Lower lobe of right lung (tissue), 2 donors: ENCODE measurements around the gene GRIK4. TPM values are rescaled to one million over a fixed set of nuclear protein-coding genes. Genes with fewer than 3 reads are reported as not detected.

Experiments used
- ATAC-seq, 2 donors: fragments of 200-7000 bp; cut with Tn5 transposase; one replicate each; pipeline ENCODE4 v1.9.1; 2020 to 2022; ENCODE audit warnings: mild to moderate bottlenecking in 2 of 2, moderate library complexity in 2 of 2
- DNase-seq: peaks from one replicate; pipeline ENCODE4 v3.0.0-alpha.2; 2020
- H3K27ac ChIP-seq: fragments of 200-600 bp; one replicate; pipeline ENCODE4 v1.8.0; 2022
- H3K27me3 ChIP-seq: fragments of 200-600 bp; one replicate; pipeline ENCODE4 v1.8.0; 2022; ENCODE audit warnings: low read depth
- H3K36me3 ChIP-seq: fragments of 200-600 bp; one replicate; pipeline ENCODE4 v1.8.0; 2022; ENCODE audit warnings: mild to moderate bottlenecking
- H3K4me1 ChIP-seq: fragments of 200-600 bp; one replicate; pipeline ENCODE4 v1.8.0; 2022
- H3K4me3 ChIP-seq: fragments of 200-600 bp; one replicate; pipeline ENCODE4 v1.8.0; 2022; ENCODE audit warnings: mild to moderate bottlenecking
- H3K9me3 ChIP-seq: fragments of 200-600 bp; one replicate; pipeline ENCODE4 v1.8.0; 2022
- CTCF ChIP-seq: fragments of 200-600 bp; IDR thresholded peaks from one replicate; pipeline ENCODE4 v1.8.0; 2022; ENCODE audit warnings: antibody characterized with exemption, mild to moderate bottlenecking
- intact Hi-C: fragments of 100-400 bp; cut with DNase I; formaldehyde crosslinking; loops from one replicate; pipeline ENCODE4 v1.11.0; 2022
- total RNA-seq: library from RNA; stranded (reverse); fragmentation: NEBNext Ultra II Directional; extraction: Animal tissue kit (Norgen Biotek cat#: 25700); gene quantifications from one replicate; pipeline ENCODE4 v1.2.1, GENCODE V29; 2021
- donor health status: DM: no; HTN: yes; CAD: no; lungs with severe emphysema.

GRIK4 gene
- total RNA-seq, 1 donor from 2014 or later = 2.2 TPM

- no peak for TF ChIP-seq CTCF
- no peaks in the 10 kb centered on the region for H3K9me3 ChIP-seq
- H3K4me3 ChIP-seq = no peak overlapping the region
- ATAC-seq = no peak
- H3K4me1 ChIP-seq = no peaks in the 10 kb centered on the region
- no peaks in the 10 kb centered on the region for H3K27me3 ChIP-seq
- DNase-seq = no peak
- H3K36me3 ChIP-seq = no peaks in the 10 kb centered on the region
- intact Hi-C loops = no loop called here
- no peak overlapping the region for H3K27ac ChIP-seq
These were observed 392.1 kb downstream of the GRIK4 start for GRCh38 chr11:120903686-120904085.

DNA sequence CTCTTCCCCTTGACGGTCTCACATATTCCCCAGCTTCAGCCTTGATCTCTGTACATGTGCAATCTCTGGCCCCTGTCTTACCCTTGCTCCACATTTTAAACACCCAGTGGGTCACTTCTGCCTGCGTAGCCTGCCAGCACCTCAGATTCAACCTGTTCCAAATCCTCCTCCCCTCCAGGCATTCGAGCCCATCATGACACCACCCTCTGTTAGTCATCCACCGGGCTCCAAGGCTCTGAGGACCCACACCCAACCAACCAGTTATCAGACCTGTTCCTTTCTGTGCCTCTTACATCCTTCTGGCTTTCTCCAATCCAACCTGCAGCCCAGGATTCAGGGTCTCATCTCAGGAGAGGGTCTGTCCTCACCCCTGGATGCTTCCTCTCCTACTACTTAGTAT lies 392.6 kb downstream of the GRIK4 start:
- Histone ChIP-seq H3K4me3 (no peak overlapping the region), H3K9me3 (no peaks in the 10 kb centered on the region), H3K27me3 (no peaks in the 10 kb centered on the region), H3K36me3 (no peaks in the 10 kb centered on the region), H3K4me1 (no peaks in the 10 kb centered on the region), H3K27ac (no peak overlapping the region)
- DNase-seq (no peak), ATAC-seq (no peak)
- intact Hi-C loops = no loop called here
- no peak for TF ChIP-seq CTCF

DNA sequence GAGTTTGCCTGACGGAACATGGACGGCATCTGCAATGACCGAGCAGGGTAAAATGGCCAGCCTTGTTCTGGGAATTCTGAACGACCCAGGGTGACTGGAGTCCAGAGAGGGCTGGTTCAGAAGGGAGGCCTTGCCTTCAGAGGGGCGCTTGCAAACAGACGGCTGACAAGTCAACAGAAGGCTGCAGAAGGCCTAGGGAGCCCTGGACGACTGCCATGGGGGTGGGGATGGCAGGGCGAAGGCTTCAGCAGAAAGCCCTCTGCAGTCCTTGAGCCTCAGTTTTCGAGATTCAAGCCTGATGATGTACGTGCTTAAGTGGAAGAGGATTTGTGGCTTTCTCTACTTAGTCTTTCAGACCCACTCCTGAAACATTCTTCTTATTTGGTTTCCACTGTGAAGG lies 395.2 kb downstream of the GRIK4 start:
- H3K4me3 ChIP-seq = no peak overlapping the region
- TF ChIP-seq CTCF = no peak
- H3K27me3 ChIP-seq = no peaks in the 10 kb centered on the region
- H3K36me3 ChIP-seq = no peaks in the 10 kb centered on the region
- no peaks in the 10 kb centered on the region for H3K9me3 ChIP-seq
- DNase-seq (no peak), ATAC-seq (no peak)
- H3K4me1 ChIP-seq = no peaks in the 10 kb centered on the region
- intact Hi-C loops = no loop called here
- no peak overlapping the region for H3K27ac ChIP-seq

GRCh38 chr11:120907971-120908370 lies 396.4 kb downstream of the GRIK4 start:
- Histone ChIP-seq H3K27me3 (no peaks in the 10 kb centered on the region), H3K9me3 (no peaks in the 10 kb centered on the region), H3K4me3 (no peak overlapping the region), H3K27ac (no peak overlapping the region), H3K36me3 (no peaks in the 10 kb centered on the region), H3K4me1 (no peaks in the 10 kb centered on the region)
- no peak for ATAC-seq
- intact Hi-C loops = no loop called here
- TF ChIP-seq CTCF = no peak
- no peak for DNase-seq

DNA sequence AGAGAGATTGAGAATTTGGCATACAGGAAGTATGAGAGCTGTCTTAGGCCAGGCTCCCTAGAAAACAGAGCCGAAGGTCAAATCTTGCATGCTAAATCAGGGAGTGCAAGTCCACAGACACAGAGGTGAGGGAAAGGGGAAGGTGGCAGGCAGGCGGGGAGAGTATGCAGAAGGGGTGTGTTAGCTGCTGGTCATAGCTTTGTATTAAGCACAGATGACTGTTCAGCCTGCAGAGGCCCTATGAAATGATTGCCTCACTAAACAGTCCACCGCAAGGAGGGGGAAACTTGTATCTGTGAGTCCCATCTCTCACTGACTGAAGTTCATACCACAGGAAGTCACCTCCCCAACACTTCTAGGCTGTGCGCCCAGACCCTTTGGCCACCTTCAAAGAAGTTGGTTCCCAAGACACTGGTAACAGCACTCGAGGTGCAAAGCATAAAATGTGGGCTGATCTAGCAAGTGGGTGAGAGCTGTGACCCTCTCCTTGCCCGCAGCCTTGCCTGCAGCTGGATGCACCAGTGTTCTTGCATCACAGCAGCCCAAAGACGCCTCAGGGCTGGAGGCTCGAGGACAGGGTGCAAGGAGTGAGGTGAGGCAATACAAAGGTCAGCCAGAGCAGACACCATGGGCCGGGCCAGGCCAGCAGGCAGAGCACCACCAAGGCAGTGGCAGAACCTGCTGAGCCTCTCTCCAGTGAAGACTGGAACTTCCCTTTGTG lies 397.1 kb downstream of the GRIK4 start:
- Histone ChIP-seq H3K27ac (no peak overlapping the region), H3K9me3 (no peaks in the 10 kb centered on the region), H3K4me3 (no peak overlapping the region), H3K27me3 (no peaks in the 10 kb centered on the region), H3K4me1 (no peaks in the 10 kb centered on the region), H3K36me3 (no peaks in the 10 kb centered on the region)
- ATAC-seq (peak; percentile 50 to 58), DNase-seq (no peak)
- intact Hi-C loops = no loop called here
- TF ChIP-seq CTCF = no peak
